Smooth muscle cell (in vitro differentiated cells): ENCODE measurements around the gene RGS16. TPM values are rescaled to one million over a fixed set of nuclear protein-coding genes. Genes with fewer than 3 reads are reported as not detected.

ENCODE experiments used
- DNase-seq: peaks from one replicate; lab custom pipeline; 2025; ENCODE audit not compliant: unreplicated experiment; lab: John Stamatoyannopoulos, UW
- H2AFZ ChIP-seq: fragments of 200-600 bp; sonication (generic); 2 replicates; pipeline ENCODE4 v1.6.0; 2016; ENCODE audit warnings: antibody characterized with exemption, low read depth, mild to moderate bottlenecking
- H3F3A ChIP-seq: fragments of 200-600 bp; sonication (generic); 2 replicates; pipeline ENCODE4 v1.6.0; 2017; ENCODE audit warnings: antibody characterized with exemption, low read depth
- H3K27ac ChIP-seq: fragments of 200-600 bp; sonication (generic); 2 replicates; pipeline ENCODE4 v1.5.1; 2016; ENCODE audit warnings: low read depth, mild to moderate bottlenecking
- H3K27me3 ChIP-seq: fragments of 200-600 bp; sonication (generic); 2 replicates; pipeline ENCODE4 v1.6.1; 2016; ENCODE audit warnings: low read depth, mild to moderate bottlenecking
- H3K36me3 ChIP-seq: fragments of 200-600 bp; sonication (generic); 2 replicates; pipeline ENCODE4 v1.5.1; 2016; ENCODE audit warnings: low read depth
- H3K4me1 ChIP-seq: fragments of 200-600 bp; sonication (generic); 2 replicates; pipeline ENCODE4 v1.5.1; 2016; ENCODE audit warnings: low read depth
- H3K4me2 ChIP-seq: fragments of 200-600 bp; sonication (generic); 2 replicates; pipeline ENCODE4 v1.6.0; 2016; ENCODE audit warnings: mild to moderate bottlenecking
- H3K4me3 ChIP-seq: fragments of 200-600 bp; sonication (generic); 2 replicates; pipeline ENCODE4 v1.5.1; 2016; ENCODE audit warnings: mild to moderate bottlenecking
- H3K79me2 ChIP-seq: fragments of 200-600 bp; sonication (generic); 2 replicates; pipeline ENCODE4 v1.6.0; 2016; ENCODE audit warnings: low read depth, mild to moderate bottlenecking
- H3K9ac ChIP-seq: fragments of 200-600 bp; sonication (generic); 2 replicates; pipeline ENCODE4 v1.6.0; 2016; ENCODE audit warnings: low read depth
- H3K9me3 ChIP-seq: fragments of 200-600 bp; sonication (generic); replicated peaks from 2 replicates; pipeline ENCODE4 v1.5.1; 2016; ENCODE audit warnings: low read depth
- H4K20me1 ChIP-seq: fragments of 200-600 bp; sonication (generic); 2 replicates; pipeline ENCODE4 v1.6.0; 2016; ENCODE audit warnings: low read depth
- CTCF ChIP-seq: fragments of 200-600 bp; sonication (generic); IDR thresholded peaks from 2 replicates; pipeline ENCODE4 v1.5.1; 2017; ENCODE audit warnings: borderline replicate concordance, mild to moderate bottlenecking, antibody characterized with exemption; ENCODE audit not compliant: insufficient read depth, poor library complexity, severe bottlenecking
- WGBS: methylation state at CpG from one replicate; pipeline ENCODE4 v1.1.7; 2016; ENCODE audit warnings: low lambda C conversion rate; 5-methylcytosine and 5-hydroxymethylcytosine counted together
- polyA plus RNA-seq: library from polyadenylated mRNA; unstranded; fragments of >200 nt; fragmentation: Nextera tagmentation; extraction: Ambion mirVana; gene quantifications from 2 replicates; pipeline ENCODE4 v1.2.1, GENCODE V29; 2016
- total RNA-seq: library from RNA; depleted of rRNA; stranded (reverse); fragments of >200 nt; gene quantifications from 2 replicates; pipeline ENCODE4 v1.2.3, GENCODE V29; 2014

Gene RGS16
- total and polyA plus RNA-seq, 2 experiments from 2014 or later: 2.9 to 9.9 TPM

GRCh38 chr1:182574156-182574555 lies 30.0 kb downstream of the RGS16 start:
- Histone ChIP-seq H3K4me1 (no peaks in the 10 kb centered on the region), H3K27me3 (no peaks in the 10 kb centered on the region), H3F3A (peaks cover 3% of the 10 kb centered on the region), H4K20me1 (no peaks in the 10 kb centered on the region), H3K36me3 (no peaks in the 10 kb centered on the region), H2AFZ (no peak overlapping the region), H3K4me2 (no peak overlapping the region), H3K27ac (no peak overlapping the region), H3K79me2 (no peaks in the 10 kb centered on the region), H3K4me3 (no peak overlapping the region), H3K9ac (no peak overlapping the region), H3K9me3 (no peaks in the 10 kb centered on the region)
- 97% methylated on average over 4 of the region's 4 CpGs for WGBS
- DNase-seq: no peak
- TF ChIP-seq CTCF: no peak

- DNase-seq: no peak
- H3K27me3 ChIP-seq: no peaks in the 10 kb centered on the region
- H3K9me3 ChIP-seq: no peaks in the 10 kb centered on the region
- H3K27ac ChIP-seq: no peak overlapping the region
- H3K9ac ChIP-seq: no peak overlapping the region
- peaks cover under 1% of the 10 kb centered on the region for H3F3A ChIP-seq
- no peak overlapping the region for H2AFZ ChIP-seq
- no peaks in the 10 kb centered on the region for H3K4me1 ChIP-seq
- no peaks in the 10 kb centered on the region for H3K79me2 ChIP-seq
- TF ChIP-seq CTCF: no peak
- 89% methylated on average over 2 of the region's 2 CpGs for WGBS
- no peaks in the 10 kb centered on the region for H4K20me1 ChIP-seq
- H3K36me3 ChIP-seq: no peaks in the 10 kb centered on the region
- no peak overlapping the region for H3K4me3 ChIP-seq
- no peak overlapping the region for H3K4me2 ChIP-seq
Measured at GRCh38 chr1:182570611-182570970, 33.6 kb downstream of the RGS16 start.

- TF ChIP-seq CTCF: no peak
- Histone ChIP-seq H3K9ac (no peak overlapping the region), H3K9me3 (no peaks in the 10 kb centered on the region), H2AFZ (no peak overlapping the region), H3K4me1 (no peaks in the 10 kb centered on the region), H3K36me3 (no peaks in the 10 kb centered on the region), H4K20me1 (no peaks in the 10 kb centered on the region), H3F3A (no peaks in the 10 kb centered on the region), H3K27me3 (no peaks in the 10 kb centered on the region), H3K79me2 (no peaks in the 10 kb centered on the region), H3K27ac (no peak overlapping the region), H3K4me3 (no peak overlapping the region), H3K4me2 (no peak overlapping the region)
- DNase-seq: no peak
- WGBS: 95% methylated on average over 6 of the region's 6 CpGs
Measured at GRCh38 chr1:182569939-182570610, 34.1 kb downstream of the RGS16 start.

GRCh38 chr1:182568647-182569284 lies 35.4 kb downstream of the RGS16 start:
- WGBS: 63% methylated on average over 3 of the region's 3 CpGs

More at GRCh38 chr1:182568647-182569284, 35.4 kb downstream of the RGS16 start:
- TF ChIP-seq CTCF: no peak
- H3K4me3 ChIP-seq: no peak overlapping the region
- no peaks in the 10 kb centered on the region for H3K4me1 ChIP-seq
- no peaks in the 10 kb centered on the region for H3K36me3 ChIP-seq
- H3F3A ChIP-seq: no peaks in the 10 kb centered on the region
- no peaks in the 10 kb centered on the region for H3K79me2 ChIP-seq
- H2AFZ ChIP-seq: no peak overlapping the region
- H3K9me3 ChIP-seq: no peaks in the 10 kb centered on the region
- DNase-seq: no peak
- no peak overlapping the region for H3K9ac ChIP-seq
- H3K27me3 ChIP-seq: no peaks in the 10 kb centered on the region
- H3K4me2 ChIP-seq: no peak overlapping the region
- no peaks in the 10 kb centered on the region for H4K20me1 ChIP-seq
- no peak overlapping the region for H3K27ac ChIP-seq
